GM12892 (cell line): ENCODE measurements around the gene H2BK1.

Experiments
- POLR2A ChIP-seq: IDR thresholded peaks from 2 replicates; pipeline ENCODE4 v1.6.1; 2011; ENCODE audit warnings: low read depth, low read length, control low read depth
- POLR2AphosphoS5 ChIP-seq: IDR thresholded peaks from 2 replicates; pipeline ENCODE4 v1.6.1; 2011; ENCODE audit warnings: low read depth, low read length, control low read depth
- TAF1 ChIP-seq: IDR thresholded peaks from 2 replicates; pipeline ENCODE4 v1.6.1; 2011; ENCODE audit warnings: low read depth, mild to moderate bottlenecking, control low read depth, low read length, borderline replicate concordance

- TF ChIP-seq TAF1 (no peak), POLR2AphosphoS5 (no peak), POLR2A (no peak)
Observed at GRCh38 chr7:151178236-151178635, 32.1 kb downstream of the H2BK1 start.
